IMR-90 (cell line): Measurements from ENCODE around the gene NUPR1. TPM values are rescaled to one million over a fixed set of nuclear protein-coding genes. Genes with fewer than 3 reads are reported as not detected.

ENCODE experiments used
- ATAC-seq: fragments of 200-7000 bp; cut with Tn5 transposase; 2 replicates; pipeline ENCODE4 v1.9.1; 2020; ENCODE audit warnings: low read depth, mild to moderate bottlenecking, moderate library complexity
- BruUV-seq: library from RNA; stranded (reverse); fragments of 400-500 nt; replicated peaks from 2 replicates; lab custom pipeline; 2021; lab: Mats Ljungman, UMichigan
- CTCF ChIA-PET: fragments of 300-600 bp; formaldehyde crosslinking; extraction: SDS; loops from one replicate; lab custom pipeline; 2021; ENCODE audit warnings: antibody characterized with exemption; lab: Yijun Ruan, JAX
- POLR2A ChIA-PET: fragments of 300-600 bp; sonication (Branson Sonifier 250); formaldehyde crosslinking; loops from one replicate; lab custom pipeline; 2022; ENCODE audit warnings: antibody characterized with exemption; ENCODE audit not compliant: unreplicated experiment; lab: Charles Lee
- DNase-seq: peaks from one replicate; pipeline ENCODE4 v3.0.0; 2013
- H2AFZ ChIP-seq: replicated peaks from 2 replicates; pipeline ENCODE3; 2013; ENCODE audit warnings: low read length, mild to moderate bottlenecking; ENCODE audit not compliant: poor library complexity
- H2AK5ac ChIP-seq: 2 replicates; pipeline ENCODE4 v1.6.1; 2013; ENCODE audit warnings: low read depth, low read length, inconsistent platforms
- H2AK9ac ChIP-seq: replicated peaks from 2 replicates; pipeline ENCODE3; 2013; ENCODE audit warnings: mild to moderate bottlenecking, low read depth, low read length, moderate library complexity; ENCODE audit not compliant: poor library complexity
- H2BK120ac ChIP-seq: 2 replicates; pipeline ENCODE4 v1.6.1; 2013; ENCODE audit warnings: low read depth, low read length, inconsistent platforms
- H2BK15ac ChIP-seq: 3 replicates; pipeline ENCODE4 v1.6.1; 2013; ENCODE audit warnings: low read depth, low read length, inconsistent platforms
- H2BK20ac ChIP-seq: 2 replicates; pipeline ENCODE4 v1.6.1; 2013; ENCODE audit warnings: low read depth, mild to moderate bottlenecking, inconsistent platforms, low read length, moderate library complexity
- H2BK5ac ChIP-seq: 2 replicates; pipeline ENCODE4 v1.6.1; 2013; ENCODE audit warnings: mild to moderate bottlenecking, low read depth, low read length, inconsistent platforms; ENCODE audit not compliant: poor library complexity, severe bottlenecking
- H3K14ac ChIP-seq: replicated peaks from 2 replicates; pipeline ENCODE4 v1.6.1; 2013; ENCODE audit warnings: low read depth, low read length, inconsistent platforms
- H3K18ac ChIP-seq: 2 replicates; pipeline ENCODE4 v1.6.1; 2013; ENCODE audit warnings: low read depth, low read length, control low read depth
- H3K23ac ChIP-seq: 2 replicates; pipeline ENCODE4 v1.6.1; 2013; ENCODE audit warnings: low read depth, low read length, inconsistent platforms
- H3K27ac ChIP-seq: 2 replicates; pipeline ENCODE4 v1.5.1; 2013; ENCODE audit warnings: mild to moderate bottlenecking, control low read depth, low read length; ENCODE audit not compliant: insufficient read depth
- H3K27me3 ChIP-seq: 2 replicates; pipeline ENCODE4 v1.6.1; 2013; ENCODE audit warnings: low read length; ENCODE audit not compliant: control insufficient read depth, insufficient read depth
- H3K36me3 ChIP-seq: 2 replicates; pipeline ENCODE4 v1.6.1; 2013; ENCODE audit warnings: low read length, mixed read lengths; ENCODE audit not compliant: control insufficient read depth, insufficient read depth
- H3K4ac ChIP-seq: 2 replicates; pipeline ENCODE4 v1.6.1; 2013; ENCODE audit warnings: low read depth, low read length, inconsistent platforms
- H3K4me1 ChIP-seq: 2 replicates; pipeline ENCODE4 v1.6.1; 2013; ENCODE audit warnings: low read length, mixed read lengths; ENCODE audit not compliant: control insufficient read depth, insufficient read depth
- H3K4me2 ChIP-seq: 2 replicates; pipeline ENCODE4 v1.6.1; 2013; ENCODE audit warnings: low read depth, mild to moderate bottlenecking, control low read depth, low read length, moderate library complexity
- H3K4me3 ChIP-seq: 2 replicates; pipeline ENCODE4 v1.5.1; 2013; ENCODE audit warnings: low read depth, mild to moderate bottlenecking, control low read depth, low read length, moderate library complexity; ENCODE audit not compliant: insufficient read depth
- H3K56ac ChIP-seq: 2 replicates; pipeline ENCODE4 v1.6.1; 2013; ENCODE audit warnings: low read length, inconsistent platforms; ENCODE audit not compliant: insufficient read depth; ENCODE audit errors: extremely low read depth
- H3K79me1 ChIP-seq, 2 experiments: 2 replicates each; pipeline ENCODE4 v1.6.1; 2013; ENCODE audit warnings: low read length in 2 of 2, inconsistent platforms in 1 of 2, low read depth in 1 of 2
- H3K9ac ChIP-seq: 2 replicates; pipeline ENCODE4 v1.6.1; 2013; ENCODE audit warnings: low read depth, low read length, control low read depth
- H3K9me1 ChIP-seq: 2 replicates; pipeline ENCODE4 v1.6.1; 2013; ENCODE audit warnings: low read length, inconsistent platforms; ENCODE audit not compliant: insufficient read depth
- H3K9me3 ChIP-seq: 2 replicates; pipeline ENCODE4 v1.6.1; 2013; ENCODE audit warnings: low read length; ENCODE audit not compliant: control insufficient read depth, insufficient read depth
- H4K20me1 ChIP-seq: 2 replicates; pipeline ENCODE4 v1.6.1; 2013; ENCODE audit warnings: low read length, inconsistent platforms; ENCODE audit not compliant: insufficient read depth
- H4K5ac ChIP-seq: 2 replicates; pipeline ENCODE4 v1.6.1; 2013; ENCODE audit warnings: mild to moderate bottlenecking, low read depth, low read length, control low read depth
- H4K8ac ChIP-seq, 2 experiments: 2 replicates each; pipeline ENCODE4 v1.6.1; 2013; ENCODE audit warnings: low read depth in 2 of 2, low read length in 2 of 2, control low read depth in 1 of 2, inconsistent platforms in 1 of 2
- H4K91ac ChIP-seq: 2 replicates; pipeline ENCODE4 v1.6.1; 2013; ENCODE audit warnings: low read depth, low read length, inconsistent platforms; ENCODE audit not compliant: insufficient read depth
- WGBS, 2 experiments: methylation state at CpG; one replicate each; pipeline versions ENCODE4 v1.1.5 to v1.1.7; 2013; ENCODE audit warnings: missing lambda C conversion rate in 2 of 2; ENCODE audit not compliant: insufficient read length in 1 of 2; ENCODE audit errors: extremely low coverage in 2 of 2; 5-methylcytosine and 5-hydroxymethylcytosine counted together
- dilution Hi-C: fragments of 300-500 bp; cut with HindIII; formaldehyde crosslinking; loops from one replicate; pipeline ENCODE4 v1.14.3; 2018; ENCODE audit warnings: low sequenced_read_pairs; ENCODE audit not compliant: unreplicated experiment
- in situ Hi-C: fragments of 300-500 bp; cut with MboI; formaldehyde crosslinking; loops from 3 replicates; pipeline ENCODE4 v1.14.3; 2019; ENCODE audit warnings: low sequenced_read_pairs, inconsistent platforms, mixed read lengths
- intact Hi-C: fragments of 100-400 bp; cut with micrococcal nuclease; formaldehyde crosslinking; loops from 2 replicates; pipeline ENCODE4 v1.10.0; 2022
- polyA plus RNA-seq, 3 experiments: library from polyadenylated mRNA; depleted of rRNA; stranded (reverse); fragments of >200 nt; gene quantifications; 2 replicates each; pipeline ENCODE4 v1.2.3, GENCODE V29; 2012; ENCODE audit warnings: low replicate concordance in 1 of 3
- total RNA-seq: library from RNA; depleted of rRNA; stranded (reverse); fragments of >200 nt; gene quantifications from 2 replicates; pipeline ENCODE4 v1.2.3, GENCODE V29; 2012
- TF ChIP-seq, protein P1 (sequence below): conservative IDR thresholded peaks from 2 replicates; pipeline ENCODE4 v1.5.1; 2012; ENCODE audit warnings: mild to moderate bottlenecking, low read depth, low read length, improper control_type of control experiment

Gene NUPR1
- total and polyA plus RNA-seq, 2 of the 4 experiments (the other 2 are of a cell fraction), result 10.2 to 27.9 TPM

DNA sequence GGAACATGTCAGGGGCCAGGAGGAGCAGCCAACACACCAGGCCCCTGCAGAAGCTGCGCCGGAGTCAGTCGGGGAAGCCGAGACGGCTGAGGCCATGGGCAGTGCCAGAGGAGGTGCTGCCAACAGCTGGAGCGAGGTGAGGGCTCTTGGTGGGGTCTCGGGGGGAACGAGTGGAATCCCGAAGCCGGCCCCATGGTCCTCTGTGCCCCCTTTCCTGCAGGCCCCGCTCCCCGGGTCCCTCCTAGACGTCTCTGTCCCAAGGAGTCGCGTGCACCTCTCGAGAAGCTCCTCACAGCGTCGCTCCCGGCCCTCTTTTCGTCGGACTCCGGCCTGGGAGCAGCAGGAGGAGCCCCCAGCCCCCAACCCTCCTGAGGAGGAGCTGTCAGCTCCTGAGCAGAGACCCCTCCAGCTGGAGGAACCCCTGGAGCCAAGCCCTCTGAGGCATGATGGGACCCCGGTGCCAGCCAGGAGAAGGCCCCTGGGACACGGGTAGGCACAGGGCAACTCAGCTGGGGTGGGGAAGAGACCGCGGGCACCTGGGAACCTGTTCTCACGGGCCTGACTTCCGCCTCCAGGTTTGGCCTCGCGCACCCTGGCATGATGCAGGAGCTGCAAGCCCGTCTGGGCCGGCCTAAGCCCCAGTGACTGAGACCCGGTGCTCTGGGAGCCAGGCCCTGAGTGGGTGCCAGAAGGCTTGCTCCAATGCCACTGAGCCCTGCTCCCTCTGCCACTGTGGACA is 40.7 kb downstream of the NUPR1 start:
- Histone ChIP-seq H3K27me3 (peaks cover 26% of the 10 kb centered on the region), H3K36me3 (no peaks in the 10 kb centered on the region), H3K56ac (no peak overlapping the region), H3K14ac (no peak overlapping the region), H4K5ac (no peak overlapping the region), H2AK9ac (no peak overlapping the region), H3K18ac (no peak overlapping the region), H2BK5ac (no peak overlapping the region), H3K9me3 (no peaks in the 10 kb centered on the region), H4K91ac (no peak overlapping the region), H2AK5ac (no peak overlapping the region), H2BK20ac (no peak overlapping the region), H3K4me3 (no peak overlapping the region), H3K4ac (no peak overlapping the region), H3K4me2 (no peak overlapping the region), H3K9ac (no peak overlapping the region), H4K20me1 (no peaks in the 10 kb centered on the region), H2BK120ac (no peak overlapping the region), H3K79me1 (no peaks in the 10 kb centered on the region), H3K9me1 (peaks cover 4% of the 10 kb centered on the region; the same call in 1 of the 2 replicates), H3K27ac (no peak overlapping the region), H2BK15ac (no peak overlapping the region), H3K4me1 (no peaks in the 10 kb centered on the region), H4K8ac (no peak overlapping the region), H3K23ac (no peak overlapping the region), H2AFZ (no peak overlapping the region)
- dilution Hi-C loops (no loop called here), in situ Hi-C loops (no loop called here), intact Hi-C loops (no loop called here)
- TF ChIP-seq, protein P1, sequence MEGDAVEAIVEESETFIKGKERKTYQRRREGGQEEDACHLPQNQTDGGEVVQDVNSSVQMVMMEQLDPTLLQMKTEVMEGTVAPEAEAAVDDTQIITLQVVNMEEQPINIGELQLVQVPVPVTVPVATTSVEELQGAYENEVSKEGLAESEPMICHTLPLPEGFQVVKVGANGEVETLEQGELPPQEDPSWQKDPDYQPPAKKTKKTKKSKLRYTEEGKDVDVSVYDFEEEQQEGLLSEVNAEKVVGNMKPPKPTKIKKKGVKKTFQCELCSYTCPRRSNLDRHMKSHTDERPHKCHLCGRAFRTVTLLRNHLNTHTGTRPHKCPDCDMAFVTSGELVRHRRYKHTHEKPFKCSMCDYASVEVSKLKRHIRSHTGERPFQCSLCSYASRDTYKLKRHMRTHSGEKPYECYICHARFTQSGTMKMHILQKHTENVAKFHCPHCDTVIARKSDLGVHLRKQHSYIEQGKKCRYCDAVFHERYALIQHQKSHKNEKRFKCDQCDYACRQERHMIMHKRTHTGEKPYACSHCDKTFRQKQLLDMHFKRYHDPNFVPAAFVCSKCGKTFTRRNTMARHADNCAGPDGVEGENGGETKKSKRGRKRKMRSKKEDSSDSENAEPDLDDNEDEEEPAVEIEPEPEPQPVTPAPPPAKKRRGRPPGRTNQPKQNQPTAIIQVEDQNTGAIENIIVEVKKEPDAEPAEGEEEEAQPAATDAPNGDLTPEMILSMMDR, result no peak
- ChIA-PET CTCF (no interaction called here), POLR2A (no interaction called here)
- ATAC-seq (no peak), DNase-seq (no peak)
- BruUV-seq, result no TSS peak
- WGBS, 2 experiments, result 68% methylated on average over 5 of the region's 33 CpGs; no CpG with 5 or more reads in 1 of the 2 experiments
